MCF 10A (cell line): ENCODE data around the gene MTUS2. TPM values are rescaled to one million over a fixed set of nuclear protein-coding genes. Genes with fewer than 3 reads are reported as not detected.

Source experiments
- BruUV-seq: library from RNA; stranded (reverse); fragments of 400-500 nt; replicated peaks from 2 replicates; lab custom pipeline; 2021; lab: Mats Ljungman, UMichigan
- CTCF ChIA-PET: fragments of 300-600 bp; sonication (Branson Sonifier 250); formaldehyde crosslinking; extraction: SDS; loops from one replicate; lab custom pipeline; 2021; ENCODE audit warnings: antibody characterized with exemption, inconsistent platforms; lab: Yijun Ruan, JAX
- POLR2A ChIA-PET: fragments of 300-600, 350-650 bp; sonication (Branson Sonifier 250); formaldehyde crosslinking; extraction: SDS; loops from one replicate; lab custom pipeline; 2020; ENCODE audit warnings: antibody characterized with exemption, inconsistent platforms; lab: Yijun Ruan, JAX
- DNase-seq: peaks from one replicate; pipeline ENCODE4 v3.0.0-alpha.2; 2018; ENCODE audit not compliant: unreplicated experiment
- H3K27ac Mint-ChIP-seq: one replicate; pipeline ENCODE4 v1.8.0; 2022; ENCODE audit warnings: mild to moderate bottlenecking, low read depth, mixed read lengths; ENCODE audit not compliant: unreplicated experiment
- H3K27me3 Mint-ChIP-seq: one replicate; pipeline ENCODE4 v1.8.0; 2022; ENCODE audit warnings: mixed read lengths; ENCODE audit not compliant: insufficient read depth, unreplicated experiment
- H3K36me3 Mint-ChIP-seq: one replicate; pipeline ENCODE4 v1.8.0; 2022; ENCODE audit warnings: mild to moderate bottlenecking, moderate library complexity, mixed read lengths; ENCODE audit not compliant: insufficient read depth, unreplicated experiment
- H3K4me1 Mint-ChIP-seq: one replicate; pipeline ENCODE4 v1.8.0; 2022; ENCODE audit warnings: mixed read lengths; ENCODE audit not compliant: insufficient read depth, unreplicated experiment
- H3K4me3 Mint-ChIP-seq: one replicate; pipeline ENCODE4 v1.8.0; 2022; ENCODE audit warnings: mild to moderate bottlenecking, moderate library complexity, mixed read lengths; ENCODE audit not compliant: unreplicated experiment
- H3K9me3 Mint-ChIP-seq: one replicate; pipeline ENCODE4 v1.8.0; 2022; ENCODE audit warnings: mixed read lengths; ENCODE audit not compliant: unreplicated experiment
- intact Hi-C: fragments of 100-400 bp; cut with micrococcal nuclease; formaldehyde crosslinking; loops from 2 replicates; pipeline ENCODE4 v1.14.1; 2022
- total RNA-seq: library from RNA; stranded (reverse); gene quantifications from 2 replicates; pipeline ENCODE4 v1.2.3, GENCODE V29; 2022
- TF ChIP-seq, protein P1 (sequence below): fragments of 200-600 bp; IDR thresholded peaks from one replicate; pipeline ENCODE4 v1.8.0; 2022; ENCODE audit warnings: antibody characterized with exemption, mild to moderate bottlenecking; ENCODE audit not compliant: unreplicated experiment

The MTUS2 gene
- total RNA-seq, 1 experiment from 2014 or later, result not detected

DNA sequence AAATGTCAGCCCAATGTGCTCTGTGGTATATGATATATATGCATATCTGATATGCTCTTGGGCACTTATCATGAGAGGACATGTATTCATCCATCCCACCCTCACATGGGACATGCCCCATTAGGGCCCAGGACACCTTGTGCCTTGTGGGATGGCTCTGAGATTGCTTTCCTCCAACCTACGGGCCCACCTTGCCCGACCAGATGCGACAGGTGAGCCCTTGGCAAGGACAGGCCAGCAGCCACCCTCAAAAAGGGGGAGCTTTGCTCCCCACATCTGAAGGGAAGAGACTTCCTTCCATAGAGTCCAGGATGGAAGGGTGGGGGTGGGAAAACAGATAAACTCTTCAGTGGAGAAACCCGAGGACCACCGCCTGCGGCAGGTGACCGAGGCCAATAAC is 716.7 kb downstream of the MTUS2 start:
- Mint-ChIP-seq H3K4me3 (no peak overlapping the region), H3K27me3 (no peaks in the 10 kb centered on the region), H3K9me3 (no peaks in the 10 kb centered on the region), H3K27ac (no peak overlapping the region), H3K4me1 (no peaks in the 10 kb centered on the region), H3K36me3 (peaks cover 49% of the 10 kb centered on the region)
- CTCF ChIA-PET, result no interaction called here
- no TSS peak for BruUV-seq
- TF ChIP-seq, protein P1, sequence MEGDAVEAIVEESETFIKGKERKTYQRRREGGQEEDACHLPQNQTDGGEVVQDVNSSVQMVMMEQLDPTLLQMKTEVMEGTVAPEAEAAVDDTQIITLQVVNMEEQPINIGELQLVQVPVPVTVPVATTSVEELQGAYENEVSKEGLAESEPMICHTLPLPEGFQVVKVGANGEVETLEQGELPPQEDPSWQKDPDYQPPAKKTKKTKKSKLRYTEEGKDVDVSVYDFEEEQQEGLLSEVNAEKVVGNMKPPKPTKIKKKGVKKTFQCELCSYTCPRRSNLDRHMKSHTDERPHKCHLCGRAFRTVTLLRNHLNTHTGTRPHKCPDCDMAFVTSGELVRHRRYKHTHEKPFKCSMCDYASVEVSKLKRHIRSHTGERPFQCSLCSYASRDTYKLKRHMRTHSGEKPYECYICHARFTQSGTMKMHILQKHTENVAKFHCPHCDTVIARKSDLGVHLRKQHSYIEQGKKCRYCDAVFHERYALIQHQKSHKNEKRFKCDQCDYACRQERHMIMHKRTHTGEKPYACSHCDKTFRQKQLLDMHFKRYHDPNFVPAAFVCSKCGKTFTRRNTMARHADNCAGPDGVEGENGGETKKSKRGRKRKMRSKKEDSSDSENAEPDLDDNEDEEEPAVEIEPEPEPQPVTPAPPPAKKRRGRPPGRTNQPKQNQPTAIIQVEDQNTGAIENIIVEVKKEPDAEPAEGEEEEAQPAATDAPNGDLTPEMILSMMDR, result no peak
- no peak for DNase-seq
- POLR2A ChIA-PET, result no interaction called here
- intact Hi-C loops, result no loop called here

- no TSS peak for BruUV-seq
- TF ChIP-seq, protein P1, result no peak
- H3K4me3 Mint-ChIP-seq, result no peak overlapping the region
- H3K36me3 Mint-ChIP-seq, result peaks cover 48% of the 10 kb centered on the region
- H3K27me3 Mint-ChIP-seq, result no peaks in the 10 kb centered on the region
- H3K27ac Mint-ChIP-seq, result no peak overlapping the region
- no peak for DNase-seq
- ChIA-PET POLR2A (no interaction called here), CTCF (interaction anchor here (0.6 to 1.0 kb wide), 3 partner anchors 27 to 944 kb away, joined by 3 to 4 read pairs (median 3); no protein-coding TSS in a partner anchor)
- H3K9me3 Mint-ChIP-seq, result no peaks in the 10 kb centered on the region
- no peaks in the 10 kb centered on the region for H3K4me1 Mint-ChIP-seq
- intact Hi-C loops, result no loop called here
Measured at GRCh38 chr13:29537736-29538651, 717.9 kb downstream of the MTUS2 start.

DNA sequence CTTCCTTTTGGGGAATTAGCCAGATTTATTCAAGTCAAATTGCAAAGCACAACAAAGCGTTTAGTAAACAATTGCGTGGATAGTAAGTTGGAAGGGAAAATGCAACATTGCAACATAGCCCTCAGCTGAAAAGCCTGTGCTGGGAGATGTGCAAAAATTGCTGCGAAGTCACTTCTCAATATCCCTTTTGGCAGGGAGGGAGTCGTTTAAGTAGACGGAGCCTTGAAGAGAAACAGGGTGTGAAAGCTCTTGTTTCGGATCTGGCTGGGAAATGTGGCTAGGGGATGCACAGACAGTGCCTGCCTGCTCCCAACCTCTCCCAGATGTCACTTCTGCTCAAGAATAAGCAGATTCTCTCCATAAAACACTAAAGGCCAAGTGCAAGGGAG is 718.5 kb downstream of the MTUS2 start:
- no TSS peak for BruUV-seq
- Mint-ChIP-seq H3K4me3 (no peak overlapping the region), H3K27me3 (no peaks in the 10 kb centered on the region), H3K27ac (no peak overlapping the region), H3K9me3 (no peaks in the 10 kb centered on the region), H3K4me1 (no peaks in the 10 kb centered on the region), H3K36me3 (peaks cover 44% of the 10 kb centered on the region)
- TF ChIP-seq, protein P1, result no peak
- CTCF ChIA-PET, result interaction anchor here (1.0 kb wide), 1 partner anchor 34 kb away, joined by 3 read pairs; no protein-coding TSS in a partner anchor
- no peak for DNase-seq
- POLR2A ChIA-PET, result no interaction called here
- intact Hi-C loops, result no loop called here

DNA sequence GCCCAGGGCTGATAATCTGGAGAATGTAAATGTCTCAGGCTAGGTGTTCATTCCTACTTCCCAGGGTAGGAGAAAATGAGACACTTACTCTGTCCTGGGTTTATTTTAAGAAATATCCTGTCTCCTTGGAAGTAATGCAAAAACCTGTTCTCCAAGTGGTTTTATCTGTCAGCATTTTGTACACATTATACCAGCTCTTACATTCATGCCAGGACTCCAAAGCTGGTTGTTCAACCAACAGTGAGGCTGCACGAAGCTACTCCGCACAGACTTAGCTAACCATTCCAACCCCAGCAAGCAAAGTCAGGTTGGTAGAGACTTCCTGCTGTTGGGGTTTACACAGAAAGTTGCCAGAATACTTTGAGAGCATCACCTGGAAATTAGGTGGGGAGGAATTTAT is 719.7 kb downstream of the MTUS2 start:
- DNase-seq, result no peak
- POLR2A ChIA-PET, result interaction anchor here (0.9 kb wide), 1 partner anchor 12 kb away, joined by 4 read pairs; no protein-coding TSS in a partner anchor

More for the DNA sequence above, 719.7 kb downstream of the MTUS2 start:
- CTCF ChIA-PET, result no interaction called here
- no peaks in the 10 kb centered on the region for H3K4me1 Mint-ChIP-seq
- H3K27ac Mint-ChIP-seq, result no peak overlapping the region
- H3K36me3 Mint-ChIP-seq, result peaks cover 34% of the 10 kb centered on the region
- no peak overlapping the region for H3K4me3 Mint-ChIP-seq
- intact Hi-C loops, result no loop called here
- H3K9me3 Mint-ChIP-seq, result no peaks in the 10 kb centered on the region
- H3K27me3 Mint-ChIP-seq, result no peaks in the 10 kb centered on the region
- no TSS peak for BruUV-seq
- TF ChIP-seq, protein P1, result no peak
